Activated T-cell treated with anti-CD3 and anti-CD28 coated beads for 24 hours (primary cell): ENCODE results near the gene TTC3.
"Not testable (repeated sequence)": the region's sequence is repeated elsewhere in the genome, so short reads cannot be mapped to it uniquely, and the experiment has no call there.

Source experiments
- DNase-seq: peaks from one replicate; pipeline ENCODE4 v3.0.0-alpha.2; 2020; ENCODE audit warnings: low read depth

TTC3 gene

DNA sequence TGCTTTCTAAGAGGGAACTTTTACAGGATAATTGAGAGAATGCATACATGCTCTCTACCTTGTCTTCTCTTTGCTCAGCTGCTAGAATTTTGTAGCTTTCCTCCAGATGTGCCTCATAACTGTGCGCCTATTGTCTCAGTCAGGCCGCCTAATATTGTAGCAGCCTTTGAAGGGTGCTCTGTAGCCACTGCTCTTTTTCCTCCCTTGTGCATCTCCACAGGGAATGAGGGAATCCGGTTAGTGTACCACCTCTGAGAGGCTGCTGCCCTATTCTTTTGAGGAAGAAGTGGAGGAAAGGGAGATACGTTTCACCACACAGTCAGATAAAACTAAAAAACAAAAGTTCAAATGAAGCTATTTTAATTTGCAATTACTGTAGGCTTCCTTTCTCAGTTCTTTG lies 22.8 kb downstream of the TTC3 start:
- DNase-seq, result no peak

DNA sequence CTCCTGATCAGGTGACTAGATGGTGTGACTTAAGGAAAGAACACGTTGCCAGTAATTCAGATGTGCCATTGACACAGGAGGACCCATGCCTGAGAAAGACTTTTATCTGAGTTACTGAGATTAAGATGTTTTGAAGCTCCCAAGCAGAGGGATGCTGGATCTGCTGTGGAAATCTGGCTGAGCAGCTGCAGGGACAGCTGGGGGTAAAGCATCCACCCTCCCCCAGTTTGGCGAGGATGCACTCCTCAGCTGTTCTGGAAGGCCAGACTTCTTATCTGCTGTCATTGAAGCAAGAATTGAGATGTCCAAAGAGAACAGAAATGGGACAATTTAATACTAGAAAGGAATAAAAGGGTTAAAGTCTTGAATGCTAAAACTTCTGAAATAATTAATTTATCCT lies 25.7 kb downstream of the TTC3 start:
- DNase-seq, result no peak

DNA sequence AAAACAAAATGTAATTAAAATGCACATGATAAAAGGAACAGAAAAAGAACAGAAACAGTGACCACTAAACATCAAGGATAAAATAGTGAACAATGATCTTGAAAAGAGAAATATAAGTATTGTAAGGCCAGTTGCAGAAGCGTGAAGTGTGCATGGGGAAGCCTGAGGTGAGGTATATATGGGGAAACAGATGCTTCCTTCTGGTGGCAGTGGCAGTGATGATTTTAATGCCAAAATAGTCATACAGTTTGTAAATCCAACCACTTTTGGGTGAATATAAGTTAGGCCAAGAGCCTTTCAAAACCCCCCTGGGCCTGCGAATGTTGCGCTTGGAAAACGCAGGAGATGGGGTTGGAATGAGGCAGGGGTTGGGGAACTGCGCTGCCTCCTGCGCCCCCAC lies 27.3 kb downstream of the TTC3 start:
- DNase-seq, result no peak

DNA sequence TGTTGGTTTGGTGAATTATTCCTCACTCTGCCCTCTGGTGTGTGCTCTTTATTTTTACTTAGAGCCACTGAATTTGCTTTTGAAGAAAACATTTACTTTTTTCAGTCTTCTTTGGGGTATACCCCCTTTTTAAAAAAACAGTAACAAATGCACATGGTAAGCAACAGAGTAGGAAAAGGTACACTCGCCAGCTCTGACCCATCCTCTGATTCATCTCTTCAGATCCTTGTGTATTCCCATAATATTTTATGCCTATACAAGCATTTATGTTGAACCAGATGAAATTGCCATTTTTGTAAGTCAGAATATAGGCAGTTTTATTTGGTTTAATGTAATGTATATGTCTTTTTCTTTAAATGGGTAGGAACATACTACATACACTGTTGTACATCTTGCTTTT lies 28.3 kb downstream of the TTC3 start:
- DNase-seq, result no peak

DNA sequence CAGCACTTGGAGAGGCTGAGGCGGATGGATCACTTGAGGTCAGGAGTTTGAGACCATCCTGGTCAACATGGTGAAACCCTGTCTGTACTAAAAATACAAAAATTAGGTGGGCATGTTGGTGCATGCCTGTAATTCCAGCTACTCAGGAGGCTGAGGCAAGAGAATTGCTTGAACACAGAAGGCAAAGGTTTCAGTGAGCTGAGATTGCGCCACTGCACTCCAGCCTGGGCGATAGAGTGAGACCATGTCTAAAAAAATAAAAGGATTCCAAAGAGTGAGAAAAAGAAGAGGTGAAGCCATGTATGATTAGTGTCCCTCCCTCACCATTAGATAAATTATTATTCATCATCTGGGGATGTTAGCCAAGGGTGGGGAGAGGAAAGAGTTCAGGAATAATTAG lies 29.7 kb downstream of the TTC3 start:
- not testable (repeated sequence) for DNase-seq

DNA sequence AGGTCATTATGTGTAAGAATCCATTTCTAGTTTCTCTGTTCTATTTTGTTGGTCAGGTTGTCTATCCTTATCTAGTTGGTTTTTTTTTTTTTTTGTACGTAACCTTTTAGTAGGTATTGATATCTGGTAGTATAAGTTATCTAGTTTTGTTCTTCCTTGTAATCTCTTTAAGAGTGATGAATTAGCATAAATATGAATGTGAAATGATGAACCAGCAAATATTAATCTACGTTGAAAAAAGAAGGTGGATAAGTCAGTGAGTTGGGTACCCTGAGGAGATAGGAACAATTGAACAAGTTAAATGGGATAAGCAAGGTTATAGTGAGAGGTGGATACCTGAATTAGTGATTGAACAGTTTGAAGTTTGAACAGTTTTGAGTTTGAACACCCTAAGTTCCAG lies 33.9 kb downstream of the TTC3 start:
- DNase-seq, result no peak

DNA sequence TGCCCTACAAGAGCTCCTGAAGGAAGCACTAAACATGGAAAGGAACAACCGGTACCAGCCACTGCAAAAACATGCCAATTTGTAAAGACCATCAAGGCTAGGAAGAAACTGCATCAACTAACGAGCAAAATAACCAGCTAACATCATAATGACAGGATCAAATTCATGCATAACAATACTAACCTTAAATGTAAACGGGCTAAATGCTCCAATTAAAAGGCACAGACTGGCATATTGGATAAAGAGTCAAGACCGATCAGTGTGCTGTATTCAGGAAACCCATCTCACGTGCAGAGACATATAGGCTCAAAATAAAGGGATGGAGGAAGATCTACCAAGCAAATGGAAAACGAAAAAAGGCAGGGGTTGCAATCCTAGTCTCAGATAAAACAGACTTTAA lies 38.0 kb downstream of the TTC3 start:
- not testable (repeated sequence) for DNase-seq

DNA sequence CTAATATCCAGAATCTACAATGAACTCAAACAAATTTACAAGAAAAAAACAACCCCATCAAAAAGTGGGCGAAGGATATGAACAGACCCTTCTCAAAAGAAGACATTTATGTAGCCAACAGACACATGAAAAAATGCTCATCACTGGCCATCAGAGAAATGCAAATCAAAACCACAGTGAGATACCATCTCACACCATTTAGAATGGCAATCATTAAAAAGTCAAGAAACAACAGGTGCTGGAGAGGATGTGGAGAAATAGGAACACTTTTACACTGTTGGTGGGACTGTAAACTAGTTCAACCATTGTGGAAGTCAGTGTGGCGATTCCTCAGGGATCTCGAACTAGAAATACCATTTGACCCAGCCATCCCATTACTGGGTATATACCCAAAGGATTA lies 41.2 kb downstream of the TTC3 start:
- not testable (repeated sequence) for DNase-seq

DNA sequence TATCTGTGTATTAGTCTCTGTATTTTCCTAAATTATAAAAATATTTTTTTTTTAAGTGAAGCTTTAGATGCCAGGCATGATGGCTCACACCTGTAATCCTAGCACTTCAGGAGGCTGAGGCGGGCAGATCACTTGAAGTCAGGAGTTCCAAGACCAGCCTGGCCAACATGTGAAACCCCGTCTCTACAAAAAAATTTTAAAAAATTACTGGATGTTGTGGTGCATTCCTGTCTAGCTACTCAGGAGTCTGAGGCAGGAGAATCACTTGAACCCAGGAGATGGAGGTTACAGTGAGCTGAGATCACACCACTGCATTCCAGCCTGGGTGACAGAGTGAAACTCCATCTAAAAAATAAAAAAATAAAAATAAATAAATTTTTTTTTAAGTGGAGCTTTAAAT lies 43.4 kb downstream of the TTC3 start:
- not testable (repeated sequence) for DNase-seq

DNA sequence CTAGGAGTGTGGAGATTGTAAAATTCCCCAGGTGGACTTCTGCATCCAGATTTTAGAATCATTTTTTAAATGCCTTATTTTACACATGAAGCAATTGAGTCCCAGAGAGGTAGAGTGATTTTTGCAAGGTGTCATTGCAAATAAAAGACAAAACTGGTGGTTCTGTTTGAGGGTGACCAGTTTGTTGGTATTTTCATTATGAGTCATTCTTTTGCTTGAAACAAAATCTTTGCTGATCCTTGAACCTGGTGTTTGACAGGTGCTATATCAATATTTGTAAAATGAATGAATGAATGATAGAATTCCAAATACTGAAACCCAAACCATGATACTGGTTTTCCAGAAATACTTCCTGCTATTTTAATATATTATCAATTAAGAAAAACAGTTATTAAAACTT lies 44.1 kb downstream of the TTC3 start:
- no peak for DNase-seq

DNA sequence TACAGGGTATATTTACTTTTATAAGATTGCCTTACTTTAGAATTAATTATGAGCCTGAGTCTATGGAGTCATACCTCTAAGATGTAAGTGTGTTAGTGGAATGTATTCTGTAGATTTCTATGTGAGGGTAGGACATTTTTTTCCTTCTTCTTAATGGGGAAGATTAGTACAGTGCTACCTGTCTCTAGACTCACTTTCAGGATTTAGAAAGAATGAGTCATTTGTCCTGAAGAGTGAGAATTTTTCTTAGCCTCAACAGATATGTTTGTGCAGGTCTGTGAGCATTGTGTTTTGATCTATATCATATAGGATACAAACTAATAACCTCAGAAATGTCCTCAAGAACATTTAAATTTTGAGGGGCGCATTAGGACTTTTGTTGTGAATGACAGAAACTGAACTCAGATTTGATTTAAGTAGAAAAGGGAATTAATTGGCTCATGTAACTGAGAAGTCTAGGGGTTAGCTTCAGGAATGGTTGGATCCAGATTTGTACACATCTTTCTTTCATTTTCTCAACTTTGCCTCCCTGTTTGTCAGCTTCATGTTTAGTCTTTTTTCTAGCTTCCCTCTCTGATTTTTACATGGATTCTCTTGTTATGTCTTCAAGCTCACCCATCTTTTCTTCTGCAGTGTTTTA lies 45.3 kb downstream of the TTC3 start:
- DNase-seq, result no peak

DNA sequence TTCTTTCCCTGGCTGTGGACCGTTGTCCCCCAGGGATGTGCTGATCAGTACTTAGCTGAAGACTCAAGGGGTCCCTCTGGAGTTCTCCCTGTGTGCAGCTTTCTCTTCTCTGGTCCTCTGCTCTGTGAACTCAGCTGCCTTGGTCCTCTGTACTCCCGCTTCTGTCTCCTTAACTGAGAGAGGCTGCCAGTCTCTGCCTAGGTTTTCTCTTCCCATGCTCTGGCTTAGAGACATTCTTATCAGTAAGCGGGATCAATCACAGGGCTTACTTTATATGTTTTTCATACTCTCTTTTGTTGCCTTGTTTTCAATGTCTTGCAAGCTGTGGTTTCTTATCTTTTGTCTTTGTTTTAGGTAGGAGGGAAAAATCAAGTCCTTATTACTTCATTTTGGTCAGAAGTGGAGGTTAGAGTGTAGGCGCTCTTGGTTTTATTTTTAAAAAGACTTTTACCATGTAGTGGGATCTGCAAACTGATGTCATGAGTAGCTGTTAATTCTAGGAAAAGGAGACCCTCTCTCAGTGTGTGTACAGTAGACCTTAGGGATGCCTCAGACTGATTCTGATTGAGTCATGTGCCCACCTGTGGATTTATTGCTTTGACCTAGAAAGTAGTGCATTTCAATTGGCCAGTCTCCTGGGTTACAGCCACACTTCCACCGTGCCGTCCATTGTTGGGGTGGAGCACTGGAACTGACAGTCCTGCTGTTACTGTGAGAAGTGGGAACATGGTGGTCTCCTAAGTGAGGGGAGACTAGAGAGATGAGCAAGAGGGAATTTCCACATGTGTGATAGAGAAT lies 46.6 kb downstream of the TTC3 start:
- no peak for DNase-seq

DNA sequence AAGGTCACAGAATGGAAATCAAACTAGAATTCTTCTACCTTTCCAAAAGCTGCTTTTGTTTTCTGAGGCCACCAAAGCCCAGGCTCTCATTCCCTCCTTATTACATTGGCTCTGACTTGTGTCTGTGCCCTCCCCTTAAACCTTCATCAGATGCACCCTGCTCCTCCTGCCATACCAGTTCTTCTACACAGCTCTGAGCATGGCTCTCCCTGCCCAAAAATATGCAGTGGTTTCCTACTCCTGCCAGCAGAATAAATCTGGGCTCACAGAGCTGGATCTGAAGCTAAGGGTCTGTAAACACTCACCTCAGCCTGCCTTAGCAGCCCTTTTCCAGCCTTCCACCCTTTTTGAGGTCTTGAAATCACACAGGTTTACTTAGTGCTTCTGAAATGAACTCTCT lies 55.0 kb downstream of the TTC3 start:
- no peak for DNase-seq

DNA sequence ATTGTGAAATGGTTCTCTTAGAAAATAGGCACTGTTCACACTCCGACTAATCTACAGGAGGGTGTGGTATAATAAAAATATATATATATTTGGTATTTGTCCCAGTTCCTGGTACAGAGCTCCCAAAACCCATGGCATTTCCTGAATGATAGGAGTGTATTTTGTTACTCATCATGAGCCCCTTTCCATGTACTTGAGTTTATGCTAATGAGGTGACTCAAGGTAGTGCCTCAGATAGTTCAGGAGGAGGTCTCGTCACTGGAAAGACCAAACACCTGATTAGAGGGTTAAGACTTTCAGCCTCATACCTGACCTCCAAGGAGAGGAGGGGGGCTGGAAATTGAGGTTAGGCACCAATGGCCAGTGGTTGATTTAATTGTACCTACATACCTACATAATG lies 57.9 kb downstream of the TTC3 start:
- no peak for DNase-seq

DNA sequence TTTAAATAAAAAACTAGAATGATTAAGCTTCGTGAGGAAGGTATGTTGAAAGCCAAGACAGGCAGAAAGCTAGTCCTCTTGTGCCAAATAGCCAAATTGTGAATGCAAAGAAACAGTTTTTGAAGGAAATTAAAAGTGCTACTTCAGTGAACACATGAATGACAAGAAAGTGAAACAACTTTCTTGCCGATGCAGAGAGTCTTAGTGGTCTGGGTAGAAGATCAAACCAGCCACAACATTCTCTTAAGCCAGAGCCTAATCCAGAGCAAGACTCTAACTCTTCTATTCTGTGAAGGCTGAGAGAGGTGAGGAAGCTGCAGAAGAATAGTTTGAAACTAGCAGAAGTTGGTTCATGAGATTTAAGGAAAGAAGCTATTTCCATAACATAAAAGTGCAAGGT lies 63.2 kb downstream of the TTC3 start:
- no peak for DNase-seq

DNA sequence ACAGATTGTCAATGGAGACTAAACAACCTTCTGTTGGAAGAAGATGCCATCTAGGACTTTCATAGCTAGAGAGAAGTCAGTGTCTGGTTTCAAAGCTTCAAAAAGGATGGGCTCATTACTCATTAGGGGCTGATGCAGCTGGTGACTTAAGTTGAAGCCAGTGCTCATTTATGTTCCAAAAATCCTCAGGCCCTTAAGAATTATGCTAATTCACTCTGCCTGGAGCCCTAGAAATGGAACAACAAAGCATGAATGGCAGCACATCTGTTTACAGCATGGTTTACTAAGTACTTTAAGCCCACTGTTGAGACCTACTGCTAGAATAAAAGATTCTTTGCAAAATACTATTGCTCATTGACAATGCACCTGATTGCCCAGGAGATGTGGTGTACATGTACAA lies 63.7 kb downstream of the TTC3 start:
- no peak for DNase-seq

DNA sequence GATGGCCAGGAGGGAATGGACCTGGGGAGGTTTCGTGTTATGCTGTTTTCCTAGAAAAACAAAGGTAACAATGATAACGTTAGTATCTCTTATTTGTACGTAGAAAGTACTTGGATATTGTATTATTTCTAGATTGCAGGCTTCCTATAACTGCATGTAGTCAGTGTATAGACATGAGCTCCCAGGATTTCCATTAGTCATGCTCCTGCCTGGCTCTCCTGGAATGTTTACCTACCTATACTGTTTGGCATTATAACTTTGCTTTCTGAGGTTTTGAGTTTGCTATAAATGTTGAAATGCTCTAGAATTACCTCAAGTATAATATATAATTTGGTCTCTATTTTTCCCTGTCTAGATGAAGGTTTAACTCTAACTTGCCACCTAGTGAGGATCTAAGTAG lies 66.1 kb downstream of the TTC3 start:
- no peak for DNase-seq

DNA sequence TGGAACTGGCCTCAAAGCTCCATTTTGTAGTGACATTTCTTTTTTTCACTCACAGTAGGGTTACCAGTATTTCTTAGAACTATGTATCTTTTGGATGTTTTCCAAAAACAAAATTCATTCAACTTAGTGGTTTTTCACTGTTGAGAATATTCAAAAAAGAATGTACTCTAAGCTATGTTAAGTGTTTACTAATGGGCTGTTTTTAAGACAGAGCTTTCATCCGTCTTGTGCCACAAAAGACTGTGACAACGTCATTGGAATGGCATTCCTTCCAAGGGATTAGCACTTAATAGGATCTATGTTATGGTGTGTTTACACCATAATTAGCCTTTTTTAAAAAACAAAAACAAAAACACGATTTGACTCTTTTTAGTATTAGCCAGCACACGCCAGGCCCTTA lies 66.8 kb downstream of the TTC3 start:
- no peak for DNase-seq

DNA sequence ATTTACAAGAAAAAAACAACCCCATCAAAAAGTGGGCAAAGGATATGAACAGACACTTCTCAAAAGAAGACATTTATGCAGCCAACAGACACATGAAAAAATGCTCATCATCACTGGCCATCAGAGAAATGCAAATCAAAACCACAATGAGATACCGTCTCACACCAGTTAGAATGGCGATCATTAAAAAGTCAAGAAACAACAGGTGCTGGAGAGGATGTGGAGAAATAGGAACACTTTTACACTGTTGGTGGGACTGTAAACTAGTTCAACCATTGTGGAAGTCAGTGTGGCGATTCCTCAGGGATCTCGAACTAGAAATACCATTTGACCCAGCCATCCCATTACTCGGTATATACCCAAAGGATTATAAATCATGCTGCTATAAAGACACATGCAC lies 70.3 kb downstream of the TTC3 start:
- not testable (repeated sequence) for DNase-seq

DNA sequence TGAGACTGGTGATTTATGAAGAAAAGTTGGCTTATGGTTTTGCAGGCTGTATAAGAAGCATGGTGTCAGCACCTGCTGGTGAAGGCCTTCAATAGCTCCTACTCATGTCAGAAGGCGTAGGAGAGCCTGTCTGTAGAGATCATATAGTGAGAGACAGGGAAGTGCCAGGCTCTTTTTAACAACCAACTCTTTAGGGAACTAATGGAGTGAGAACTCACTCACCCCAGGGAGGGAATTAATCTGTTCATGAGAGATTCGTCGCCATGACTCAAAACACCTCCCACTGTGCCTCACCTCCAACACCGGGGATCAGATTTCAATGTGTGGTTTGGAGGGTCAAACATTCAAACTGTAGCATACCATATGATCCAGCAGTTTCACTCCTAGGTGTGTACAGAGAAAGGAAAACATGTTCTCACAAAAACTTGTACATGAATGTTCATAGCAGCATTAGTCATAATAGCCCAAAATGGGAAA lies 72.6 kb downstream of the TTC3 start:
- DNase-seq, result no peak

DNA sequence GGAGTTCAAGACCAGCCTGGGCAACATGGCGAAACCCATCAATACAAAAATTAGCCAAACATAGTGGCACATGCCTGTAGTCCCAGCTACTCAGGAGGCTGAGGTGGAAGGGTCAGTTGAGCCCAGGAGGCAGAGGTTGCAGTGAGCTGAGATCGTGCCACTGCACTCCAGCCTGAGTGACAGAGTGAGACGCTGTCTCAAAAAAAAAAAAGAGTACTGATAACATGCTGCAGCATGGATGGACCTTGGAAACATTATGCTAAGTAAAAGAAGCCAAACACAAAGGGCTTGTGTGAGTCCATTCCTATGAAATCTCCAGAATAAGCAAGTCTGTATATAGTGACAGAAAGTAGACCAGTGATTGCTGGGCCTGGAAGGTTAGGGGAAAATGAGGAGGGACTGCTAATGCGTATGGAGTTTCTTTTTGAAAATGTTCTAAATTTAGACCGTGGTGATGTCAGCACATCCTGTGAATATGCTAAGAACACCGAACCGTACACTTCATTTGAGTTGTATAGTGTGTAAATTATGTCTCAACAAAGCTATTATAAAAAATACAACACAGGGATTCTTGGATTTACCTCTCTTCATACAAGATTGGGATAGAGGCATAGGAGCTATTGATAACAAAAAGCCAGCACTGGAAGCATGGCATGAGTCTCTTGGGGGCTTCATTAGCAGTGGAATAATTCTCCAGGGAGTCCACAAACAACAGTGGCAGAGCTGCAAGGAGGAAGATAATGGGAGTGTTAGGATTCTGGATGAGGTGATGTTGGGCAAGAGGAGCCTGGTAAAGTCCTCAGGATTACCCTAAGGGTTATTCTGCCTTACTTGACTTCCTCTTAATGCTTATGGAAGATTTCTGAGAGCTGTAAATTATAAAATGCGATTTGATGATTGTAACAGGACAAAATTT lies 73.5 kb downstream of the TTC3 start:
- no peak for DNase-seq

DNA sequence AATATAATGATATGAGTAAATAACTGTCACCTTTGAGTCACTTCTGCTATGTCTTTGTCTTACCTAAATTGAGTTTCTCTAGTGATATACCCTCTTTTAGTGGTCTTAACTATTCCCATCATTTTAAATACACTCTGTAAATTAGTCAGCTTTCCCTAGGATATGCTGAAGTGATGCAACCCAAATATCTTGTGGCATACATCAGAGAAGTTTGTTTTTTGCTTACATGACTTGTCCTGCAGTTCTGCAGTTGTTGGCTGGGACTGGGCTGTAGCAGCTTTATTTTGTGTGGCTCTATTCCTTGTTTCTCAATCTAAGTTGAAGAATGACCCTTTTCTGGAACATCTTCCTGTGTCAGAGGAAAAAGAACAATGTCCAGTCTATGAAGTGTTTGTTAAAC lies 76.4 kb downstream of the TTC3 start:
- no peak for DNase-seq
